Activated naive CD8-positive, alpha-beta T cell treated with anti-CD3 and anti-CD28 coated beads, Interleukin-2, amount 50 U/mL, for 16 hours (primary cell): ENCODE results near the gene CPN1.

Source experiments
- DNase-seq: peaks from one replicate; pipeline ENCODE4 v3.0.0-alpha.2; 2020; ENCODE audit warnings: low read depth, low spot score

CPN1 gene

DNA sequence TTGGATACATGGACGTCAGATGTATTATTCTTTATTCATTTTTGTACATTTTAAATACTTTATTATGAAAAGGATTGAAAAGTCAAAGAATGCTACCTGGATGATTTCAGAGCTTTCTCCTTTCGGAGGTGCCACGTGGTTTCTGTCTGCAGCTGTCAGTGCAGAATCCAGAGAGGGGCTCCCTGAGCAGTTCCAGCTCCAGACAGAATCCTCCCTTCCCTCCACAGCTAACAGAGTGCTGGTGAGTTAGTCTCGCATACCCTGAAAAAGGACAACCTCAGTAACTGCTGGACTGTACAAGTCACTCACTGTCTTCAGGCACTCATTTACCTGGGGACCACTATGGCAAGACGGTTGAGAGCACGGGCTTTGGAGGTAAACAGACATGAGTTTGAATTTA is 82.8 kb downstream of the CPN1 start:
- no peak for DNase-seq

DNA sequence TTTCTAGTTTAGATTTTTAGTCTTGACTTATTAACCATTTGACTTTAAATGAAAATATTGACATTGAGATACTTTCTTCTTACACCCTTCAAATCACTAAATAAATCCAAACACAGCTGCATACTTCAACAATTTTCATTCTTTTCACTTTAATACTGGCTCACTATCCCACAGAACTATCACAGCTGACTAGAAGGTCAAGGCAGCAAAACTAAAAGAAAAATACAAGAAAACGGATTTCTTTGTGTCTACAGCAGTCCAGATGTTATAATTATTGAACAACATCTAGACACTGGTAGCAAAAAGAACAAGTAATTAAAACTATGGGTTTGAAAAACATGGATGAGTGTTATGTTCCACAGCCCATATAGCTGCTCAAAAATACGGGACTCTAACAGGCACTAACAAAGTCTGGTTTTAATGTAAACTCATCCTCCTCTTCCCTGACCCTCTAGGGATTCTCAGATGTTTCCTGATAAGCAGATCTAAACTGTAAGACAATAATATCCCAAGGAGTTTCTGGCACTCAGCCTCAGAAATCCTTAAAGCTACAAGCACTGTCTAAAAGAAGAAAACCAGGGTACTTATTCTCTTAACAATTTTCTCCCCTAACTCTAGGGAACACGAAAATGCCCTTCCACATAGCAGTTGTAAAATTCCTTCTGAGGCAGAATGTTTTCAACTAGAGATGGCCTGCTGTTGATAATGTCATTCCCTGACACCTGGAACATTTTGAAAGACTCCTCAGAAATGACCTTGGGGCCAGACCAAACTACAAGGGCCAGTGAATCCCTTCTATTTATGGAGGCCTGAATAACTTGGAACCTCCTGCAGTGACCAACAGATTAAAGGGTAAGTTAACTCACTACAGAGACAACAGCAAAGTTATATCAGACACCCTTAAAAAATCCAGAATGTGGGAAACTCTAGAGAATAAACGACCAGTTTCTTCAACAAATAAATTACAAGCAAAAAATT is 84.7 kb downstream of the CPN1 start:
- DNase-seq, result no peak

DNA sequence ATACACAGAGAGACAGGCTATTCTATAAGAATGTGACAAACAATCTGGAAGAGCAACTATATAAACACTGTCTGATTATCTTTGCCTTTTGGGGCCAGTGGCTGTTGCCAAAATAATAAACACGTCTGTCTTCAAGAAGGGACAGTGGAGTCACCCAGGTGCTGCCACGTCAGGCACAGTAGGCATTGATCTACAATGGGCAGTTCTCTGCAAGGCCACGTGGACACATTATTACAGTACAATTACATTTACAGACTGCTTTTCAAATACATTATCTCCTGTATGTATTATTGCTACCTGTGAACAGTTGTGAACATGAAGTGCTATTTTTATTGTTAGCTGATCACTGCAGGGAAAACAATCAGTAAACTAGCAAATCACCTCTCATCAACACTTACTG is 86.0 kb downstream of the CPN1 start:
- DNase-seq, result no peak

DNA sequence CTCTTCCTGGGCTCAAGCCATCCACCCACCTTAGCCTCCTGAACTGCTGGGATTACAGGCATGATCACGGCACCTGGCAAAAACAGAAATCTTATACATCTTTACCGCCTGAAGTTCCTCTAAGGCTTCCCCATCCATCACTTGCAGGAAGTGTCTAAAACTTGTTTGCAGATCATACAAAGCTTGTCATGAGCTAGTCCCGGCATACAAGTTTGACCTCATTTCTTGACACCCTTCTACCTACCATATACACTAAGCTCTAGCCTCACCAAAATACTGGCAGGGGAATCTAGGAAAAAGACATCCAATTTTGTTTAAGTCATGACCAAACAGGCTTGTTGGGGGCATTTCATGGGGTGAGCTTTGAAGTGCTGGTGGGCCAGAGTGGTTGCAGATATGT is 86.4 kb downstream of the CPN1 start:
- no peak for DNase-seq

DNA sequence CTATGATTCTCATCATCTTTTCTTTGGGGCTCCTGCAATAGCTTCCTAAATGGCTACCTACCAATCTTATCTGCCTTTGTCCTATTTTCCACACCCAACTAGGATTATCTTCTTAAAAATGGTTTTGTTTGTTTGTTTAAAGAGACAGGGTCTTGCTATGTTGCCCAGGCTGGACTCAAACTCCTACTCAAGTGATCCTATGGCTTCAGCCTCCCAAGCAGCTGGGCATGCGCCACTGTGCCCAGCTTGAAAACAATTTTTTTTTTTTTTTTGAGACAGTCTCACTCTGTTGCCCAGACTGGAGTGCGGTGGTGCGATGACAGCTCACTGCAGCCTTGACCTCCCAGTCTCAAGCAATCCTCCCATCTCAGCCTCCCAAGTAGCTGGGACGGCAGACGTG is 86.9 kb downstream of the CPN1 start:
- DNase-seq, result no peak

DNA sequence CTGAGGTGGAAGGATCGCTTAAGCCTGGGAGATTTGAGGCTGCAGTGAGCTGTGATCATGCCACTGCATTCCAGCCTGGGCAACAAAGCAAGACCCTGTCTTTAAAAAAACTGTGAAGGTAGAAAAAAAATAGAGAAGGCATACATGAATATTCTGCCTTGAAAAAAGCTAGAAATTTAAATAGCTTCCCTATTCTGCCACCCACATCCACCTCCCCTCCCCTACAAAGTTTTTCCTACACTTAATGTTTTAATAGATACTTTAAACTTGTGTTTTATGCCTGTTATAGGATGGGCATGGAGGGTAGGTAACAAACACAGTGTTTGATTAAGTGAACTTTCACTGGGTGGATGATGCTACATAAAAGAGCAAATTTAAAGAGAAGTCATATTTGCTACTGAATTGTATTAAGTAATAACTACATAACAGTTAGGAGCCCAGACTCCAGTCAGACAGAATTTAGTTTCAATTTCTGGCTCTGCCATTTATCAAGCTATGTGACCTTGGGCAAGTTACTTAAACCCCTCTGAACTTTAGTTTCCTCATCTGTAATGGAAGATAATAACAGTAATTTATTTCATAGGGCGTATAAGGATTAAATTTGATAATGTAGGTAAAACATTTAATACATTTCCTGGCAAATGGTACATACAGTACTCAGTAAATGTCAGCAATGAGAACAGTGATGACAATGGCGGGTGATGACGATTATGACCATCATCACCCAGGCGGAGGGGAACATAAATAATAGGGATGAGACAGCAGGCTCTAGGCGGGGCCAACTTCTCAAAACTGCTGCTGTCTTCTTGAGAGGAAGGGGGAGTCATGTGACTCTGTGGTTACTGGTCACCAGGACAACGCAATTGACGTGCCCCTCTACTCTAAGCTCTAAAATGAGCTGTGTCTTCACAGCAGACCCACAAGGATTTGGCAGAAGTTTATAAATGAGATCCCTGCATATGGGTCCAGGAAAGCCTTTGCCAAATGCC is 87.7 kb downstream of the CPN1 start:
- DNase-seq, result peak; percentile 7
